NCI-H2107 (cell line): Measurements from ENCODE around the gene EPHB2.

Experiments
- DNase-seq: peaks from one replicate; lab custom pipeline; 2025; lab: John Stamatoyannopoulos, UW

The EPHB2 gene

GRCh38 chr1:22722901-22723550 lies 12.4 kb downstream of the EPHB2 start:
- no peak for DNase-seq

GRCh38 chr1:22727873-22728272 lies 17.2 kb downstream of the EPHB2 start:
- no peak for DNase-seq

- DNase-seq = no peak
Measured at GRCh38 chr1:22728751-22729399, 18.2 kb downstream of the EPHB2 start.

- no peak for DNase-seq
Measured at GRCh38 chr1:22729400-22729773, 18.7 kb downstream of the EPHB2 start.

GRCh38 chr1:22729912-22730311 lies 19.3 kb downstream of the EPHB2 start:
- DNase-seq = no peak

GRCh38 chr1:22731924-22732720 lies 21.5 kb downstream of the EPHB2 start:
- DNase-seq = no peak

- no peak for DNase-seq
Measured at GRCh38 chr1:22733643-22734042, 23.0 kb downstream of the EPHB2 start.

GRCh38 chr1:22736501-22737080 lies 26.0 kb downstream of the EPHB2 start:
- no peak for DNase-seq

GRCh38 chr1:22737374-22738068 lies 26.9 kb downstream of the EPHB2 start:
- DNase-seq = no peak

- no peak for DNase-seq
Measured at GRCh38 chr1:22738069-22738435, 27.4 kb downstream of the EPHB2 start.

GRCh38 chr1:22738522-22738921 lies 27.9 kb downstream of the EPHB2 start:
- no peak for DNase-seq

- no peak for DNase-seq
Measured at GRCh38 chr1:22739648-22740385, 29.2 kb downstream of the EPHB2 start.

- DNase-seq = no peak
Measured at GRCh38 chr1:22741118-22741517, 30.5 kb downstream of the EPHB2 start.

- no peak for DNase-seq
Measured at GRCh38 chr1:22745669-22746585, 35.3 kb downstream of the EPHB2 start.

GRCh38 chr1:22747021-22747734 lies 36.5 kb downstream of the EPHB2 start:
- DNase-seq = no peak

GRCh38 chr1:22747735-22748073 lies 37.1 kb downstream of the EPHB2 start:
- DNase-seq = no peak

- no peak for DNase-seq
Measured at GRCh38 chr1:22749503-22749902, 38.9 kb downstream of the EPHB2 start.

- no peak for DNase-seq
Measured at GRCh38 chr1:22749919-22750684, 39.5 kb downstream of the EPHB2 start.

GRCh38 chr1:22750685-22751051 lies 40.0 kb downstream of the EPHB2 start:
- no peak for DNase-seq
